Brain pericyte (primary cell): Measurements from ENCODE around the gene RNF150.
"Not testable (repeated sequence)": the region's sequence is repeated elsewhere in the genome, so short reads cannot be mapped to it uniquely, and the experiment has no call there.

Source experiments
- DNase-seq: peaks from one replicate; pipeline ENCODE4 v3.0.0-alpha.2; 2012; ENCODE audit warnings: low read depth, low spot score

The RNF150 gene

DNA sequence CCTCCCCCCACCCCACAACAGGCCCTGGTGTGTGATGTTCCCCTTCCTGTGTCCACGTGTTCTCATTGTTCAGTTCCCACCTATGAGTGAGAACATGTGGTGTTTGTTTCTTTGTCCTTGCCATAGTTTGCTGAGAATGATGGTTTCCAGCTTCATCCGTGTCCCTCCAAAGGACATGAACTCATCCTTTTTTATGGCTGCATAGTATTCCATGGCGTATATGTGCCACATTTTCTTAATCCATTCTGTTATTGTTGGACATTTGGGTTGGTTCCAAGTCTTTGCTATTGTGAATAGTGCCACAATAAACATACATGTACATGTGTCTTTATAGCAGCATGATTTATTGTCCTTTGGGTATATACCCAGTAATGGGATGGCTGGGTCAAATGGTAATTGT, 312.7 kb downstream of the RNF150 start:
- not testable (repeated sequence) for DNase-seq

GRCh38 chr4:140819610-140820009, 313.7 kb downstream of the RNF150 start:
- no peak for DNase-seq

- no peak for DNase-seq
These were observed 314.8 kb downstream of the RNF150 start for GRCh38 chr4:140818433-140818832.

- DNase-seq, result no peak
These were observed 316.3 kb downstream of the RNF150 start for GRCh38 chr4:140816806-140817510.

GRCh38 chr4:140813804-140814203, 319.5 kb downstream of the RNF150 start:
- no peak for DNase-seq

DNA sequence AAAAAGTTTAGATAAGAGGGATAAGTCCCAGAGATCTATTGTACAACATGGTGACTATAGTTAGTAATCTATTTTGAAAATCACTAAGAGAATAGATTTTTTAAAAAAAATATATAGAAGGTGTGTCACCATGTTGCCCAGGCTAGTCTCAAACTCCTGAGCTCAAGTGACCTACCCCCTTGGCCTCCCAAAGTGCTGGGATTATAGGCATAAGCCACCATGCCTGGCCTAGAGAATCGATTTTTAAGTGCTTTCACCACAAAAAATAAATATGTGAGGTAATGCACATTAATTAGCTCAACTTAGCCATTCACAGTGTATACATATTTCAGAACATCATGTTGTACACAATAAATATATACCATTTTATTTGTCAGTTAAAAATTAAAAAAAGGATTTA, 320.4 kb downstream of the RNF150 start:
- no peak for DNase-seq

GRCh38 chr4:140811429-140811828, 321.8 kb downstream of the RNF150 start:
- DNase-seq, result no peak

- not testable (repeated sequence) for DNase-seq
These were observed 322.6 kb downstream of the RNF150 start for GRCh38 chr4:140810591-140811169.
